Measurements from ENCODE around the gene SDHD.
A peak's percentile ranks its signal among the peaks of the same experiment; 100 is the strongest.
"Not testable (repeated sequence)": the region's sequence is repeated elsewhere in the genome, so short reads cannot be mapped to it uniquely, and the experiment has no call there.

The SDHD gene

GRCh38 chr11:112086422-112087191, at the start of gene SDHD, which contains the start of gene TIMM8B:
TSS of gene SDHD (plus strand) at chr11:112086873. CDS start at chr11:112086908, 35 bp downstream.
TSS of gene TIMM8B (minus strand) at chr11:112086756. CDS start at chr11:112086723, 33 bp downstream.
- no peaks in the 10 kb centered on the region for H3K9me3 Mint-ChIP-seq
- H3K27me3 Mint-ChIP-seq (ENCODE audit: low read depth): no peaks in the 10 kb centered on the region
- H3K27ac Mint-ChIP-seq: peak within 1 kb of the TSS; percentile 70 to 94 (median 92)
- peaks cover 79% of the 10 kb centered on the region for H3K36me3 Mint-ChIP-seq (ENCODE audit: low read depth)
- peak within 1 kb of the TSS; percentile 92 to 100 (median 94) for H3K4me3 Mint-ChIP-seq
- H3K4me1 Mint-ChIP-seq: peaks cover 44% of the 10 kb centered on the region
- TF ChIP-seq, protein P1, sequence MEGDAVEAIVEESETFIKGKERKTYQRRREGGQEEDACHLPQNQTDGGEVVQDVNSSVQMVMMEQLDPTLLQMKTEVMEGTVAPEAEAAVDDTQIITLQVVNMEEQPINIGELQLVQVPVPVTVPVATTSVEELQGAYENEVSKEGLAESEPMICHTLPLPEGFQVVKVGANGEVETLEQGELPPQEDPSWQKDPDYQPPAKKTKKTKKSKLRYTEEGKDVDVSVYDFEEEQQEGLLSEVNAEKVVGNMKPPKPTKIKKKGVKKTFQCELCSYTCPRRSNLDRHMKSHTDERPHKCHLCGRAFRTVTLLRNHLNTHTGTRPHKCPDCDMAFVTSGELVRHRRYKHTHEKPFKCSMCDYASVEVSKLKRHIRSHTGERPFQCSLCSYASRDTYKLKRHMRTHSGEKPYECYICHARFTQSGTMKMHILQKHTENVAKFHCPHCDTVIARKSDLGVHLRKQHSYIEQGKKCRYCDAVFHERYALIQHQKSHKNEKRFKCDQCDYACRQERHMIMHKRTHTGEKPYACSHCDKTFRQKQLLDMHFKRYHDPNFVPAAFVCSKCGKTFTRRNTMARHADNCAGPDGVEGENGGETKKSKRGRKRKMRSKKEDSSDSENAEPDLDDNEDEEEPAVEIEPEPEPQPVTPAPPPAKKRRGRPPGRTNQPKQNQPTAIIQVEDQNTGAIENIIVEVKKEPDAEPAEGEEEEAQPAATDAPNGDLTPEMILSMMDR (IDR thresholded peaks at IDR 0.05; ENCODE audit: unreplicated experiment in 3 of 3): peak in 2 of 3 experiments; percentile 15 to 26

- TF ChIP-seq, protein P1 (IDR thresholded peaks at IDR 0.05; ENCODE audit: unreplicated experiment in 3 of 3): no peak
- no peaks in the 10 kb centered on the region for H3K9me3 Mint-ChIP-seq
- H3K27ac Mint-ChIP-seq: no peak overlapping the region
- peaks cover 71% of the 10 kb centered on the region for H3K36me3 Mint-ChIP-seq (ENCODE audit: low read depth)
- H3K27me3 Mint-ChIP-seq (ENCODE audit: low read depth): no peaks in the 10 kb centered on the region
- no peak overlapping the region for H3K4me3 Mint-ChIP-seq
- H3K4me1 Mint-ChIP-seq: no peaks in the 10 kb centered on the region
Observed at GRCh38 chr11:112037527-112037926, 49.1 kb upstream of the SDHD start.

GRCh38 chr11:112042161-112042960, 44.3 kb upstream of the SDHD start:
- no peak overlapping the region for H3K27ac Mint-ChIP-seq
- no peak overlapping the region for H3K4me3 Mint-ChIP-seq
- H3K9me3 Mint-ChIP-seq: peaks cover 2% of the 10 kb centered on the region
- H3K4me1 Mint-ChIP-seq: no peaks in the 10 kb centered on the region
- TF ChIP-seq, protein P1 (IDR thresholded peaks at IDR 0.05; ENCODE audit: unreplicated experiment in 3 of 3): no peak
- H3K36me3 Mint-ChIP-seq (ENCODE audit: low read depth): peaks cover 84% of the 10 kb centered on the region
- H3K27me3 Mint-ChIP-seq (ENCODE audit: low read depth): no peaks in the 10 kb centered on the region

- no peak overlapping the region for H3K4me3 Mint-ChIP-seq
- no peak overlapping the region for H3K27ac Mint-ChIP-seq
- H3K36me3 Mint-ChIP-seq (ENCODE audit: low read depth): peaks cover 85% of the 10 kb centered on the region
- no peaks in the 10 kb centered on the region for H3K27me3 Mint-ChIP-seq (ENCODE audit: low read depth)
- peaks cover 4% of the 10 kb centered on the region for H3K9me3 Mint-ChIP-seq
- TF ChIP-seq, protein P1 (IDR thresholded peaks at IDR 0.05; ENCODE audit: unreplicated experiment in 3 of 3): no peak
- no peaks in the 10 kb centered on the region for H3K4me1 Mint-ChIP-seq
Observed at GRCh38 chr11:112042961-112043304, 43.7 kb upstream of the SDHD start.

DNA sequence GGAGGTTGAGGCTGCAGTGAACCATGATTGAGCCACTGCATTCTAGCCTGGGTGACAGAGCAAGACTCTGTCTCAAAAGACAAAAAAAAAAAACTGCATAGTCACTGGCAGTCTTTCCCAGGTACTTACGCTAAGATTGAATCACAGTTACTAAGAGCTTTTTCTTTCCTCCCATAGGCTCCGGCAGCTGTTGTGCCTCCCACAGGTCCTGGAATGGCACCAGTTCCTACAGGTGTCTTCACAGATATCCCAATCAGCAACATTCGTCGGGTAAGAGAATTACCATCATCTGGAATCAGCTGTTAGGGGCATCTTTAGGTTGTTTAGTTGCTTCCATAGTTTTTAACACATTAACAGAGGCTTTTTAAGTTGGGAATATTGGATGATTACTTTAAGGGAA, 41.7 kb upstream of the SDHD start:
- Mint-ChIP-seq H3K4me3 (no peak overlapping the region), H3K27ac (no peak overlapping the region), H3K9me3 (peaks cover 7% of the 10 kb centered on the region), H3K36me3 (ENCODE audit: low read depth) (peaks cover 88% of the 10 kb centered on the region), H3K4me1 (no peaks in the 10 kb centered on the region), H3K27me3 (ENCODE audit: low read depth) (no peaks in the 10 kb centered on the region)
- TF ChIP-seq, protein P1 (IDR thresholded peaks at IDR 0.05; ENCODE audit: unreplicated experiment in 3 of 3): no peak

DNA sequence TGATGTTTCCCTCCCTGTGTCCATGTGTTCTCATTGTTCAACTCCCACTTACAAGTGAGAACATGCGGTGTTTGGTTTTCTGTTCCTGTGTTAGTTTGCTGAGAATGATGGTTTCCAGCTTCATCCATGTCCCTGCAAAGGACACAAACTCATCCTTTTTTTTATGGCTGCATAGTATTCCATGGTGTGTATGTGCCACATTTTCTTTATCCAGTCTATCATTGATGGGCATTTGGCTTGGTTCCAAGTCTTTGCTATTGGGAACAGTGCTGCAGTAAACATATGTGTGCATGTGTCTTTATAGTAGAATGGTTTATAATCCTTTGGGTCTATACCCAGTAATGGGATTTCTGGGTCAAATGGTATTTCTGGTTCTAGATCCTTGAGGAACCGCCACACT, 40.0 kb upstream of the SDHD start:
- H3K27me3 Mint-ChIP-seq (ENCODE audit: low read depth); H3K4me3 Mint-ChIP-seq; H3K9me3 Mint-ChIP-seq; H3K27ac Mint-ChIP-seq; H3K4me1 Mint-ChIP-seq: not testable (repeated sequence)
- H3K36me3 Mint-ChIP-seq (ENCODE audit: low read depth): peaks cover 93% of the 10 kb centered on the region

DNA sequence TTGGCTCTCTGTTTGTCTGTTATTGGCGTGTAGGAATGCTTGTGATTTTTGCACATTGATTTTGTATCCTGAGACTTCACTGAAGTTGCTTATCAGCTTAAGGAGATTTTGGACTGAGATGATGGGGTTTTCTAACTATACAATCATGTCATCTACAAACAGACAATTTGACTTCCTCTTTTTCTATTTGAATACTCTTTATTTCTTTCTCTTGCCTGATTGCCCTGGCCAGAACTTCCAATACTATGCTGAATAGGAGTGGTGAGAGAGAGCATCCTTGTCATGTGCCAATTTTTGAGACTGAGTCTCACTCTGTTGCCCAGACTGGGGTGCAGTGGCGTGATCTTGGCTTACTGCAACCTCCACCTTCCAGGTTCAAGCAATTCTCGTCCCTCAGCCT, 38.4 kb upstream of the SDHD start:
- H3K27ac Mint-ChIP-seq; H3K9me3 Mint-ChIP-seq; H3K4me3 Mint-ChIP-seq; H3K4me1 Mint-ChIP-seq; H3K27me3 Mint-ChIP-seq (ENCODE audit: low read depth): not testable (repeated sequence)
- H3K36me3 Mint-ChIP-seq (ENCODE audit: low read depth): peaks cover 93% of the 10 kb centered on the region

Data from nephron (organoid).